HG03558 (cell line): Measurements from ENCODE around the gene POLD2.

Source experiments
- ATAC-seq: cut with Tn5 transposase; IDR thresholded peaks from one replicate; pipeline ENCODE4 v1.9.1; 2021; ENCODE audit warnings: moderate number of reproducible peaks; ENCODE audit not compliant: unreplicated experiment; ENCODE audit errors: extremely low read depth

The POLD2 gene

GRCh38 chr7:44068054-44068453 lies 55.3 kb downstream of the POLD2 start:
- no peak for ATAC-seq

- no peak for ATAC-seq
These were observed 56.0 kb downstream of the POLD2 start for GRCh38 chr7:44067064-44067951.

GRCh38 chr7:44066494-44067063 lies 56.8 kb downstream of the POLD2 start:
- ATAC-seq: no peak

- no peak for ATAC-seq
These were observed 57.3 kb downstream of the POLD2 start for GRCh38 chr7:44066111-44066460.

GRCh38 chr7:44065431-44066110 lies 57.8 kb downstream of the POLD2 start, which contains the start of gene PGAM2:
Gene PGAM2, minus strand, starts transcription at chr7:44065567. Its CDS starts 38 bp downstream, at chr7:44065529.
- ATAC-seq: no peak

- no peak for ATAC-seq
These were observed 58.4 kb downstream of the POLD2 start for GRCh38 chr7:44064791-44065430.
